Epidermal melanocyte (primary cell): ENCODE measurements around the gene NLRP3.
"Not testable (repeated sequence)": the region's sequence is repeated elsewhere in the genome, so short reads cannot be mapped to it uniquely, and the experiment has no call there.

ENCODE experiments used
- DNase-seq: peaks from one replicate; pipeline ENCODE4 v3.0.0; 2011; ENCODE audit warnings: low spot score; ENCODE audit not compliant: insufficient read length

NLRP3 gene

GRCh38 chr1:247390116-247390791 lies 25.7 kb upstream of the NLRP3 start:
- DNase-seq: peak; percentile 85

GRCh38 chr1:247390996-247391395 lies 25.0 kb upstream of the NLRP3 start:
- DNase-seq: no peak

GRCh38 chr1:247392088-247392487 lies 23.9 kb upstream of the NLRP3 start:
- no peak for DNase-seq

GRCh38 chr1:247395075-247395474 lies 20.9 kb upstream of the NLRP3 start:
- not testable (repeated sequence) for DNase-seq

- DNase-seq: no peak
These were observed 15.3 kb upstream of the NLRP3 start for GRCh38 chr1:247400685-247401084.

- DNase-seq: no peak
These were observed 14.5 kb upstream of the NLRP3 start for GRCh38 chr1:247401310-247402119.

GRCh38 chr1:247402120-247402675 lies 13.8 kb upstream of the NLRP3 start:
- DNase-seq: no peak

GRCh38 chr1:247406014-247406656 lies 9.8 kb upstream of the NLRP3 start:
- no peak for DNase-seq

- DNase-seq: no peak
These were observed 8.8 kb upstream of the NLRP3 start for GRCh38 chr1:247407180-247407616.

GRCh38 chr1:247408100-247408499 lies 7.9 kb upstream of the NLRP3 start:
- no peak for DNase-seq

GRCh38 chr1:247409869-247410544 lies 6.0 kb upstream of the NLRP3 start:
- DNase-seq: no peak

GRCh38 chr1:247411621-247412327 lies 4.2 kb upstream of the NLRP3 start:
- no peak for DNase-seq

GRCh38 chr1:247417831-247418230 lies 1.9 kb downstream of the NLRP3 start:
- no peak for DNase-seq

- no peak for DNase-seq
These were observed 3.4 kb downstream of the NLRP3 start for GRCh38 chr1:247419336-247419735.

GRCh38 chr1:247421074-247421473 lies 5.1 kb downstream of the NLRP3 start:
- no peak for DNase-seq

GRCh38 chr1:247429496-247429895 lies 13.5 kb downstream of the NLRP3 start:
- no peak for DNase-seq

GRCh38 chr1:247430434-247430833 lies 14.5 kb downstream of the NLRP3 start:
- DNase-seq: no peak

GRCh38 chr1:247431643-247432042 lies 15.7 kb downstream of the NLRP3 start:
- DNase-seq: no peak

GRCh38 chr1:247434005-247434404 lies 18.0 kb downstream of the NLRP3 start:
- no peak for DNase-seq

GRCh38 chr1:247435030-247435758 lies 19.2 kb downstream of the NLRP3 start:
- DNase-seq: no peak
